IMR-90 (cell line): Measurements from ENCODE around the gene DENND6B. TPM values are rescaled to one million over a fixed set of nuclear protein-coding genes. Genes with fewer than 3 reads are reported as not detected.

Experiments used
- ATAC-seq: fragments of 200-7000 bp; cut with Tn5 transposase; 2 replicates; pipeline ENCODE4 v1.9.1; 2020; ENCODE audit warnings: low read depth, mild to moderate bottlenecking, moderate library complexity
- BruUV-seq: library from RNA; stranded (reverse); fragments of 400-500 nt; replicated peaks from 2 replicates; lab custom pipeline; 2021; lab: Mats Ljungman, UMichigan
- CTCF ChIA-PET: fragments of 300-600 bp; formaldehyde crosslinking; extraction: SDS; loops from one replicate; lab custom pipeline; 2021; ENCODE audit warnings: antibody characterized with exemption; lab: Yijun Ruan, JAX
- POLR2A ChIA-PET: fragments of 300-600 bp; sonication (Branson Sonifier 250); formaldehyde crosslinking; loops from one replicate; lab custom pipeline; 2022; ENCODE audit warnings: antibody characterized with exemption; ENCODE audit not compliant: unreplicated experiment; lab: Charles Lee
- DNase-seq: peaks from one replicate; pipeline ENCODE4 v3.0.0; 2013
- H2AFZ ChIP-seq: replicated peaks from 2 replicates; pipeline ENCODE3; 2013; ENCODE audit warnings: low read length, mild to moderate bottlenecking; ENCODE audit not compliant: poor library complexity
- H2AK5ac ChIP-seq: 2 replicates; pipeline ENCODE4 v1.6.1; 2013; ENCODE audit warnings: low read depth, low read length, inconsistent platforms
- H2AK9ac ChIP-seq: replicated peaks from 2 replicates; pipeline ENCODE3; 2013; ENCODE audit warnings: mild to moderate bottlenecking, low read depth, low read length, moderate library complexity; ENCODE audit not compliant: poor library complexity
- H2BK120ac ChIP-seq: 2 replicates; pipeline ENCODE4 v1.6.1; 2013; ENCODE audit warnings: low read depth, low read length, inconsistent platforms
- H2BK15ac ChIP-seq: 3 replicates; pipeline ENCODE4 v1.6.1; 2013; ENCODE audit warnings: low read depth, low read length, inconsistent platforms
- H2BK20ac ChIP-seq: 2 replicates; pipeline ENCODE4 v1.6.1; 2013; ENCODE audit warnings: low read depth, mild to moderate bottlenecking, inconsistent platforms, low read length, moderate library complexity
- H2BK5ac ChIP-seq: 2 replicates; pipeline ENCODE4 v1.6.1; 2013; ENCODE audit warnings: mild to moderate bottlenecking, low read depth, low read length, inconsistent platforms; ENCODE audit not compliant: poor library complexity, severe bottlenecking
- H3K14ac ChIP-seq: replicated peaks from 2 replicates; pipeline ENCODE4 v1.6.1; 2013; ENCODE audit warnings: low read depth, low read length, inconsistent platforms
- H3K18ac ChIP-seq: 2 replicates; pipeline ENCODE4 v1.6.1; 2013; ENCODE audit warnings: low read depth, low read length, control low read depth
- H3K23ac ChIP-seq: 2 replicates; pipeline ENCODE4 v1.6.1; 2013; ENCODE audit warnings: low read depth, low read length, inconsistent platforms
- H3K27ac ChIP-seq: 2 replicates; pipeline ENCODE4 v1.5.1; 2013; ENCODE audit warnings: mild to moderate bottlenecking, control low read depth, low read length; ENCODE audit not compliant: insufficient read depth
- H3K27me3 ChIP-seq: 2 replicates; pipeline ENCODE4 v1.6.1; 2013; ENCODE audit warnings: low read length; ENCODE audit not compliant: control insufficient read depth, insufficient read depth
- H3K36me3 ChIP-seq: 2 replicates; pipeline ENCODE4 v1.6.1; 2013; ENCODE audit warnings: low read length, mixed read lengths; ENCODE audit not compliant: control insufficient read depth, insufficient read depth
- H3K4ac ChIP-seq: 2 replicates; pipeline ENCODE4 v1.6.1; 2013; ENCODE audit warnings: low read depth, low read length, inconsistent platforms
- H3K4me1 ChIP-seq: 2 replicates; pipeline ENCODE4 v1.6.1; 2013; ENCODE audit warnings: low read length, mixed read lengths; ENCODE audit not compliant: control insufficient read depth, insufficient read depth
- H3K4me2 ChIP-seq: 2 replicates; pipeline ENCODE4 v1.6.1; 2013; ENCODE audit warnings: low read depth, mild to moderate bottlenecking, control low read depth, low read length, moderate library complexity
- H3K4me3 ChIP-seq: 2 replicates; pipeline ENCODE4 v1.5.1; 2013; ENCODE audit warnings: low read depth, mild to moderate bottlenecking, control low read depth, low read length, moderate library complexity; ENCODE audit not compliant: insufficient read depth
- H3K56ac ChIP-seq: 2 replicates; pipeline ENCODE4 v1.6.1; 2013; ENCODE audit warnings: low read length, inconsistent platforms; ENCODE audit not compliant: insufficient read depth; ENCODE audit errors: extremely low read depth
- H3K79me1 ChIP-seq, 2 experiments: 2 replicates each; pipeline ENCODE4 v1.6.1; 2013; ENCODE audit warnings: low read length in 2 of 2, inconsistent platforms in 1 of 2, low read depth in 1 of 2
- H3K9ac ChIP-seq: 2 replicates; pipeline ENCODE4 v1.6.1; 2013; ENCODE audit warnings: low read depth, low read length, control low read depth
- H3K9me1 ChIP-seq: 2 replicates; pipeline ENCODE4 v1.6.1; 2013; ENCODE audit warnings: low read length, inconsistent platforms; ENCODE audit not compliant: insufficient read depth
- H3K9me3 ChIP-seq: 2 replicates; pipeline ENCODE4 v1.6.1; 2013; ENCODE audit warnings: low read length; ENCODE audit not compliant: control insufficient read depth, insufficient read depth
- H4K20me1 ChIP-seq: 2 replicates; pipeline ENCODE4 v1.6.1; 2013; ENCODE audit warnings: low read length, inconsistent platforms; ENCODE audit not compliant: insufficient read depth
- H4K5ac ChIP-seq: 2 replicates; pipeline ENCODE4 v1.6.1; 2013; ENCODE audit warnings: mild to moderate bottlenecking, low read depth, low read length, control low read depth
- H4K8ac ChIP-seq, 2 experiments: 2 replicates each; pipeline ENCODE4 v1.6.1; 2013; ENCODE audit warnings: low read depth in 2 of 2, low read length in 2 of 2, control low read depth in 1 of 2, inconsistent platforms in 1 of 2
- H4K91ac ChIP-seq: 2 replicates; pipeline ENCODE4 v1.6.1; 2013; ENCODE audit warnings: low read depth, low read length, inconsistent platforms; ENCODE audit not compliant: insufficient read depth
- BHLHE40 ChIP-seq: fragments of 150-350 bp; IDR thresholded peaks from 2 replicates; pipeline ENCODE4 v1.6.1; 2016; ENCODE audit warnings: mild to moderate bottlenecking, low read depth, low read length
- CHD1 ChIP-seq: IDR thresholded peaks from 2 replicates; pipeline ENCODE4 v1.6.1; 2012; ENCODE audit warnings: low read depth, low read length, improper control_type of control experiment
- MAZ ChIP-seq: IDR thresholded peaks from 2 replicates; pipeline ENCODE4 v1.6.1; 2012; ENCODE audit warnings: low read depth, mild to moderate bottlenecking, low read length, improper control_type of control experiment, moderate library complexity, borderline replicate concordance
- USF2 ChIP-seq: fragments of 150-350 bp; IDR thresholded peaks from 2 replicates; pipeline ENCODE4 v1.6.1; 2017; ENCODE audit warnings: mild to moderate bottlenecking, antibody characterized with exemption, low read length, low read depth
- WGBS, 2 experiments: methylation state at CpG; one replicate each; pipeline versions ENCODE4 v1.1.5 to v1.1.7; 2013; ENCODE audit warnings: missing lambda C conversion rate in 2 of 2; ENCODE audit not compliant: insufficient read length in 1 of 2; ENCODE audit errors: extremely low coverage in 2 of 2; 5-methylcytosine and 5-hydroxymethylcytosine counted together
- dilution Hi-C: fragments of 300-500 bp; cut with HindIII; formaldehyde crosslinking; loops from one replicate; pipeline ENCODE4 v1.14.3; 2018; ENCODE audit warnings: low sequenced_read_pairs; ENCODE audit not compliant: unreplicated experiment
- in situ Hi-C: fragments of 300-500 bp; cut with MboI; formaldehyde crosslinking; loops from 3 replicates; pipeline ENCODE4 v1.14.3; 2019; ENCODE audit warnings: low sequenced_read_pairs, inconsistent platforms, mixed read lengths
- intact Hi-C: fragments of 100-400 bp; cut with micrococcal nuclease; formaldehyde crosslinking; loops from 2 replicates; pipeline ENCODE4 v1.10.0; 2022
- polyA plus RNA-seq, 3 experiments: library from polyadenylated mRNA; depleted of rRNA; stranded (reverse); fragments of >200 nt; gene quantifications; 2 replicates each; pipeline ENCODE4 v1.2.3, GENCODE V29; 2012; ENCODE audit warnings: low replicate concordance in 1 of 3
- total RNA-seq: library from RNA; depleted of rRNA; stranded (reverse); fragments of >200 nt; gene quantifications from 2 replicates; pipeline ENCODE4 v1.2.3, GENCODE V29; 2012

Gene DENND6B
- total and polyA plus RNA-seq, 2 of the 4 experiments (the other 2 are of a cell fraction), result 0.36 to 4.9 TPM

GRCh38 chr22:50261615-50262459 lies 65.0 kb downstream of the DENND6B start, which contains the start of gene MAPK12:
MAPK12 (minus strand) TSS chr22:50261683; CDS start chr22:50261509, 174 bp downstream.
- TF ChIP-seq MAZ, result peak; percentile 69; the same call in 1 of the 2 replicates
- TF ChIP-seq CHD1, result no peak
- TF ChIP-seq USF2, result peak; percentile 85
- TF ChIP-seq BHLHE40, result peak; percentile 73
- peak within 1 kb of the TSS; percentile 88 to 93 for H4K8ac ChIP-seq
- dilution Hi-C loops, result no loop called here
- peaks cover 17% of the 10 kb centered on the region for H3K4me1 ChIP-seq
- no peaks in the 10 kb centered on the region for H3K9me3 ChIP-seq
- peaks cover 9 to 38% of the 10 kb centered on the region in 2 experiments; a peak in 3 of 4 replicates for H3K79me1 ChIP-seq
- H2BK20ac ChIP-seq, result no peak within 1 kb of the TSS
- 0 out of 2 replicates have a peak within 1 kb of the TSS, but pooled peaks have one; percentile 48 for H2BK120ac ChIP-seq
- intact Hi-C loops, result no loop called here
- peak within 1 kb of the TSS; percentile 84 for H2AFZ ChIP-seq
- ChIA-PET POLR2A (no interaction called here), CTCF (interaction anchor here (1.2 kb wide), 1 partner anchor 11 kb away, joined by 3 read pairs; the partner anchor contains the start of gene HDAC10)
- BruUV-seq, result no TSS peak
- peaks cover 10% of the 10 kb centered on the region; the same call in 1 of the 2 replicates for H3K36me3 ChIP-seq
- peak within 1 kb of the TSS; percentile 86 for H3K4ac ChIP-seq
- peak within 1 kb of the TSS; percentile 69 for H3K9ac ChIP-seq
- peak within 1 kb of the TSS; percentile 97 for H3K23ac ChIP-seq
- H2BK5ac ChIP-seq, result peak within 1 kb of the TSS; percentile 61
- peak within 1 kb of the TSS; percentile 73 for H3K4me2 ChIP-seq
- H4K5ac ChIP-seq, result peak within 1 kb of the TSS; percentile 73
- H3K4me3 ChIP-seq, result peak within 1 kb of the TSS; percentile 90
- in situ Hi-C loops, result no loop called here
- DNase-seq (no peak), ATAC-seq (peak; percentile 81)
- 0% methylated on average over 14 of the region's 61 CpGs; no CpG with 5 or more reads in 1 of the 2 experiments for WGBS, 2 experiments
- H3K56ac ChIP-seq, result peak within 1 kb of the TSS; percentile 76; the same call in 1 of the 2 replicates
- H3K18ac ChIP-seq, result peak within 1 kb of the TSS; percentile 30; the same call in 1 of the 2 replicates
- peaks cover 24% of the 10 kb centered on the region for H4K20me1 ChIP-seq
- peak within 1 kb of the TSS; percentile 91 for H3K14ac ChIP-seq
- H4K91ac ChIP-seq, result peak within 1 kb of the TSS; percentile 62
- H3K27ac ChIP-seq, result peak within 1 kb of the TSS; percentile 87
- H2AK9ac ChIP-seq, result peak within 1 kb of the TSS; percentile 99
- H3K9me1 ChIP-seq, result peaks cover 4% of the 10 kb centered on the region; the same call in 1 of the 2 replicates
- H2BK15ac ChIP-seq, result peak within 1 kb of the TSS; percentile 80; the same call in 1 of the 3 replicates
- H3K27me3 ChIP-seq, result no peaks in the 10 kb centered on the region
- peak within 1 kb of the TSS; percentile 96 for H2AK5ac ChIP-seq
